Hematopoietic multipotent progenitor cell treated with erythropoietin and hydrocortisone succinate and interleukin-3 and kit ligand, for 6 days (in vitro differentiated cells): ENCODE data around the gene MAD1L1.

Experiments
- DNase-seq: peaks from one replicate; pipeline ENCODE4 v3.0.0-alpha.2; 2015

MAD1L1 gene

DNA sequence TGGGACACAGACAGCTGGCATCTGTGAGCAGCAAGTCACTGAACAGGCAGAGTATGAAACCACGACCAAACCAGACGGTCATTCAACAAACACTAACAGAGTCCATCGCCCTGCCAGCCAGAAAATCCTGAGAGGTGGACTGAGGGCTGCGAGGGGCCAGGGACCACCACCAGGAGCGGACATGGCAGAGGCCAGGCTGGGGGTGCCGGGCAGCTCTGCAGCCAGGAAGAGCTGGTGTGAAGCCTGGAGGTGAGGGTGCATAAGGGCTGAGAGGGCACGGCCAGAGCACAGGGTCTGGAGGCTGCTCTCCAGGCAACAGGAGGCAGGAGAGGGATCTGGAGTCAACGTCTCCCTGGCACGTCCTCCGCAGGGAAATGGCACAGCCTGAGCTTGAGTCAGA is 15.5 kb downstream of the MAD1L1 start:
- no peak for DNase-seq

DNA sequence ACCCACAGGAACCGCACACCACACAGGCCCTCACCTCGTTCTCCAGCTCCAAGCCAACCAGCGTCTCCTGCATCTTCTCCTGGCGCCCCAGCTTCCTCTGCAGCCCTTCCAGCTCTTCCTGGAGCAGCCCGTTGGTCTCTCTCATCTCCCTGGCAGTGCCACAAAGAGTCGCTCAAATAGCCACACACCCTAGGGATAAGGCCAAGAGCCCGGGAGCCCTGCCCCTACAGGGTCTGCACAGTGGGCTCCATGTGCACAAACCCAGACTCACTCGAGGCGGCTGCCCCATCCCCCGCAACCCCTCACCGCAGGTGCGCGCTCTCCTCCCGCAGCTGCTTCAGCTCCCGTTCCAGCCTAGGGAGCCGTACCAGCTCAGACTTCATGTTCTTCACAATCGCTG is 16.9 kb downstream of the MAD1L1 start:
- DNase-seq, result no peak

DNA sequence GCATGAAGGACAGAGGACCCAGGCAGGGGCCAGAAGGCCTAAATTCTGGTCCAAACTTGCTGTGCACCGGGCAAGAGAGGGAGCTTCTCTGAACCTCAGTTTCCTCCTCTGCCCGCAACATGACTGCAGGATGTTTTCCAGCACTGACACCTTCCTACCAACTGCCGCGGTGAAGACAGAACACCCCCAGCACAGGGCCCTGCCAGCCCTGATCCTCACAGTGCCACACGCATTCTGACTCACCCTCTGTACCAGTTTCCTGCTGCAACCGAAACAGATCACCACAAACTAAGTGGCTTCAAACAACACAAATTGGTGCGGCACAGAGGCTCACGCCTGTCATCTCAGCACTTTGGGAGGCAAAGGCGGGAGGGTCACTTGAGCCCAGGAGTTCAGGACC is 18.1 kb downstream of the MAD1L1 start:
- DNase-seq, result no peak

DNA sequence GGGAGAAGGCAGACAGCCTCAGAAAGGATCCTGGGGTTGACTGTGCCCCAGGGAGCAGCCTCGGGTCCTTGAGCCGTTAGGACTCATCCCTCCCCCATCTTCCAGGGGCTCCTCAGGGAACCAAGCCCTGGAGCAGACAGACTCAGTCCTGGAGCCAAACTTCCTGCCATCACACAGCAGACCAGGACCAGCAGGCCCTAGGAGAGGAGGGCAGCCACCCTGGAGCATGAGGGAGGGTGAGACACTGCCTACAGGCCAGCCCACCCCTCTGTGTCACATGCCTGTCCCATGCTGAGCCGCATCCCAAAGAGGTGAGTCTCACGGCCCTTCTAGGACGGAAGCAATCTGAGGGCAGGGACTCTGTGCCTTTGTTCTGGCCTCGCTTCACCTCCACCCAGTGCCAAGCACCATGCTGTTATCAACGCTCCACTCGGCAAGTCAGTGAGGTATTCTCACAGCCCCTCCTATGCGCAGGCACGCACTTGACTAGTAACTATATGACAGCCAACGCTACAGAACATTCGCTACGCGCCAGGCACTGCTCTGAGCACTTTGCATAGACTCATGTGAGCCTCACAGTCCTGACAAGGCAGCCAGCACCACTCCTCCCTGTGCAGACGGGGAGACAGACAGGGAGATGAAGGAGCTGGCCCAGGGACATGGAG is 19.1 kb downstream of the MAD1L1 start:
- no peak for DNase-seq

DNA sequence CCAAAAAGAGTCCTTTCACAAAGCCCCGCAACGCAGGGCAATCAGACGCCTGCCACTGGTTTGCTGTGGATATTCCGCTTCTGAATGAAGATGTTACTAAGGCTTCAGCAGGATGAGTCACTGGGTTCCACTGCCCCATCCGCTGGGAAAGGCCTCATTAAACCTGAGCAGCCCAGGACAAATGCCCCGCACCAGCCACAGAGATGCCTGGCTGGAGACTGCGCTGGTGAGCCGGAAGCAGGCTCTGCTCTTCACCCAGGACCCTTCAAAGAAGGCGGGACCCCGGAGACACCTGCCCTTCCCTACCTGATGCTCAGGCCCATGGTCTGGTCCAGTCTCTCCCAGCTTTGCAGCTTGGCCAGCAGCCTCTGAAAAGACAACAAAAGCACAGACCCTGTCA is 19.8 kb downstream of the MAD1L1 start:
- no peak for DNase-seq

GRCh38 chr7:2211926-2212325 is 20.8 kb downstream of the MAD1L1 start:
- DNase-seq, result no peak

DNA sequence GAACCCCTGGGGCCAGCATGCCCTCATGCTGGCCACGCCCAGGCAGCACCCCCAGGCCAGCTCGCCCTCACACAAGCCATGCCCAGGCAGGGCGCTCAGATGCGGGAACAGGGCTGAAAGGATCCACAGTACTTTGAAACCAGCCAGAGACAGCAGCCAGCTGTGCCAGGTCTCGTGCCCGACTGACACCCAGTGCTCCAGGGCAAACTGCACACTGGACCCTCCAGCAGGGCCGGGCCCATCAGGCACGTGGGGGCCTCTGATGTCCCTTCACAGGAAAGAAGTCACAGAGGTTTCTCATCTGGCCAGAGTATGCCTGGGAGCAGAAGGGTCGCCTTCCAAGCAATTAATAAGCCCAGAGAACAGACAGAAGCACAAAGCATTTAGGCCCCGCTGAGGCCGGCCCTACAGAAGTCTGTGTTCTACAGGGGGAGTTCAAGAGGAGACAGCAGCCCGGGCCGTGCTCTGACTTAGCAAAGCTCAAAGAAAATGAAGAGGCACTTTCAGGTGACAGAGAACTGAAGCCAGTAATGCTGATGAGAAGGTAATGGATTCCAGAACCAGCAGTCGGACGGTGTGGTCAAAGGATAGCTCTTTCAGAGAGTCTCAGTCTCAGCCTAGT is 21.4 kb downstream of the MAD1L1 start:
- DNase-seq, result no peak

GRCh38 chr7:2210551-2211258 is 22.0 kb downstream of the MAD1L1 start:
- no peak for DNase-seq

DNA sequence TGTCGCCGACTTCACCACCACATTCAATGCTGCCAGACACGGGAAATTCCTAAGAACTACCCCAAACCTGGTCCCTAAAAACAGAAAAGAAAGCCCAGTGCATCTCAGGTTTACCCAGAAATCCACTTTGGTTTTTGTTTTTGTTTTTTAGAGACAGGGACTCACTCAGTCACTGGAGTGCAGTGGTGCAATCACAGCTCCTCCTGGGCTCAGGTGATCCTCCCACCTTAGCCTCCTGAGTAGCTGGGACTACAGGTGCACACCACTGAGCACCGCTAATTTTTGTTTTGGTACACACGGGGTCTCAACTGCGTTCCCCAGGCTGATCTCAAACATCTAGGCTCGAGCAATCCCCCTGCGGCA is 22.8 kb downstream of the MAD1L1 start:
- no peak for DNase-seq

DNA sequence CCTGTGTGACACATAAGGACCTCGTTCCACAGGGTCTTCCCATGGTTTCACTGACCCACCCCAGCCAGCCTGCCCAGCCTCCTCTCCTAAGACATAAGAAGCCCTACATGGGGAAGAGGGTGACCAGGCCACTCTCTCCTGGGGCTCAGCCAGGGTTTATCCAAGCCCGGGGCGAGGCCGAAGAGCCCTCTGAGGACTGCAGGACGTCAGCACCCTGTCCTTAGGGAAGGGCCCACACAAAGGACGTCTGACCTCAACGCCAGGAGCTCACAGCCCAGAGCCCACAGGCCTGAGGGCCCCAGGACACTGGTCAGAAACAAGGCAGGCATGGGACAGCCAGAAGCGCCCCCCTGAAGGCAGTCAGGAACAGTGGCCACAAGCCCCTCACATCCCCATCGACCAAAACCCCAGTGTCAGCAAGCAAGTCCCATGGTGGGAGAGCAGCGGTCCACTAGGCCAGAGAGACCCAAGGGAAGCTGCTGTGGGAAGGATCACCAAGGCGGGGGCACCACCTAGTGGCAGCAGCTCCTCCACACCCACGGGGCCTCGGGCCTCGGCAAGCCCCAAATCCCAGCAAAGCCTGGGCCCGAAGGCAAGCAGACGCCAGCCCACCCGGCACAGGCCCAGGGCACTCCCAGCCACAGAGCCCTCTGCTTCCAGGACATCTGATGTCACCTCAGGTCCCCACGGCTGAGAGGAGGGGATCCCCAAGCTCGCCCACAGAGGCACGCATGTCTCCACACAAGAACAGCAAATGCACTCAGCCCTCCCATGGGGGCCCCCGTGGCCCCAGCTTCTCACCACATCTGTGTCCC is 23.4 kb downstream of the MAD1L1 start:
- DNase-seq, result peak; percentile 75

DNA sequence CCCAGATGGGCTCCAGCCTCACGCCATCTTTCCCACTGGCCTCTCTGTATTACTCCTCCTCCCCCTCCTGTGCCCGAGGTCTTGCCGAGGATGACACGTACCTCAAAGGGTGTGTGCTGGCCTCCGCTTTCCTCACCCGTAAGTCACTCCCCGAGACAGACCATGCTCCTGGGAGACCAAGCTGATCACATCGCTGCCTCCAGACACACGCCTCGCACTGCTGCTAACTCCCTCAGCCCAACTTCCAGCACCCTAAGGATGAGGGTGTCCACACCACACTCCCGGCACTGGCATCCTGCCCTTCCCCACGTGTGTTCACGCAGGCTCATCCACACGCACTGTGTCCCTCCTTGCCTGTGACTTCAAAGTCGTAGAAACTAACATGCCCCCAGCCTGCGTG is 24.0 kb downstream of the MAD1L1 start:
- no peak for DNase-seq

DNA sequence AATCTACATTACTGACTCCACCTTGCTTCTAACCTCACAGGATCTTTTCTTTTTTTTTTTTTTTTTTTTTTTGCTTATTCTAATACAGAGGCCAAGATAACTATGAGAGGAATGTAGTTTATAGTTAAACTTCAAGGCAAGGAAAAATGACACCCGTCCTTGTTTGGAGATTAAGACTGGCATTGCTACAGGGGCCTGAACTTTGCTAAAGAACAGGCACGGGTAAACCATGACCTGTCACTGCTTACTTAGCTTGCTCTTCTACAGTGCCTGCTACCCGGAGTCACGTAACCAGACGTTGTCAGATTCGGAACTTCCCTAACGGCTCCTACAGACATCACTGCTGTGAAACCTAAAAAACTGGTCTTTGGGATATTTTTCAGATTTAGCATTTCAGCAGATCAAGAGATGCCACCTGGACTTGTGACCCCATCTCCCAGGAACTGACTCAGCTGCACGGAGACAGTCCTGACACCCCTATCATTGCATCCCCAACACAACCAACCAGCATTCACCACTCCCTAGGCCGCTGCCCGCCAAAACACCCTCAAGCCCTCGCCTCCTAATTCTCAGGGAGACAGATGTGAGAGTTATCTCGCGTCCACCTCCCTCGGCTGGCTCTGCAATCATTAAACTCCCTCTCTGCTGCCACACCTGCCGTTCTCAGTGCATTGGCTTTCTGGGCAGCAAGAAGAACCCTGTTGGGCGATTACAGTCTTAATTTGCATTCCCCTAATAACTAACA is 27.5 kb downstream of the MAD1L1 start:
- peak; percentile 5 for DNase-seq

- DNase-seq, result no peak
Measured at GRCh38 chr7:2204446-2204845, 28.3 kb downstream of the MAD1L1 start.

- no peak for DNase-seq
Measured at GRCh38 chr7:2203766-2204300, 28.9 kb downstream of the MAD1L1 start.

DNA sequence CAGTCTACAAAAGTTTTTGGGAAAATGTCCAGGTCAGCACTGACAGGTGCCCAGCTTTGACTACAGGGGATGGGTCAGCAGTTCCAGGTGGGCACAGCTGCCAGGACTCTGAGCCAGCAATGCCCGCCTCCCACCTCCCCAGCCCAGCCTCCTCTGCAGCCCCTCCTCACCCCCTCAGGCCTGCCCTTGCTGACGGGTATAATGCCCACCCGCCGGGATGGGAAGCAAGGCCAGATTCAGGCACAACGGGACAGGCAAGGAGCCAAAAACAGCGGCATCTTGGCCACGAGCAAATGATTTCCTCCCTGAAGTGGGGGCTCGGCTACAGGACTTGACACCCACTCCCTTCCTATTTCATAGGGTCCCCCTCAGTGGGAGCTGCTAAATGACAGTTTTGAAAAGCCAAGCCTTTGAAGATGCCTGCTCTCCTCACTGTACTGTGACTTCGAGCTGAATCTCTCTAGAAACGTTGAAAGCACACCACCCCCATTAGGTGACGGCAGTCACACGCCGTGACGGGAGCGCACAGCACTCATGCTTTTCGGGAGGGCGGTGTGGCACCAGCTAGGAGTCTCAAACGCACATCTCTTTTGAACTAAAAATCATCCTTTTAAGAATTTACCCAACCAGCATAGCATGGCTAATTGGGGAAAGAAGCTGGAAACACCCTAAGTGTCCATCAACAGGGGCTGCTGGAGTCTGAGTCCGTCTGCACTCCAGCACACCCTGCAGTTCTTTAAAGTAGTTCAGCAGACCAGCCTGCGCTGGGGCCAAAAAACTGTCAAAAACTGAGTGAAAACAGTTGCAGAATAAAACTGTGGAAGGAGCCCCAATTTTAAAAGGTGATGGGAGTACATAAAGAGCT is 29.6 kb downstream of the MAD1L1 start:
- no peak for DNase-seq

GRCh38 chr7:2202361-2202761 is 30.4 kb downstream of the MAD1L1 start:
- no peak for DNase-seq

DNA sequence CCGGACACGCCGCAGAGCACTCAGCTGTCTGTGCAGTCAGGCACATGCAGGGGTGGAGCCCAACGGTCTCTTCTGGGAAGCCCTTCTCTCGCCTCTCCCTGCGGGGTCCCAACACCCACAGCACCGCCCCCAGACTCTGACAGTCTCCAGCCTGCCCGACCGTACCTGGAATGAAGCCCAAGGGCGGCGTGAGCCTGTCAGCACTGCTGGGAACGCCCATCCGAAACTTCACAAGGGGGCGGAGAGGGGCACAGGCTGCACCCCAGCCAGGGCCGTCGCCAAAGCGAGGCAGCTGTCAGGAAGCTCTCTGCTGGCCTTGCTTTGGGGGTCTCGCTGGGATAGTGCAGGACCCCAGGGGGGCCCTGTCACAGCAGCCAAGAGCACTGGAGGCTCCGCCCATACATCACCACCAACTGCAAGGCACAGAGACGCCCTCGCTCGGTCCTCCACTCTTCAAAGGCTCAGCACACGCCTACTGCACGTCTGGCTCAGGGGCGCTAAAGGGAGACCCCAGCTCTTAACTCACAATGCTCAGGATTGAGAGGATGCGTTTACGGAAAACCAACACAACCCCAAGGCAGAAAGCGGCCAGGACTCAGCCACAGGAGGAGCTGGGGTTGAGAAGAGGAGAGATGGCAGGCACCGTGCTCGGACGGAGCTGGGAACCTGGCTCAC is 30.9 kb downstream of the MAD1L1 start:
- no peak for DNase-seq

- DNase-seq, result no peak
Measured at GRCh38 chr7:2201128-2201527, 31.6 kb downstream of the MAD1L1 start.

DNA sequence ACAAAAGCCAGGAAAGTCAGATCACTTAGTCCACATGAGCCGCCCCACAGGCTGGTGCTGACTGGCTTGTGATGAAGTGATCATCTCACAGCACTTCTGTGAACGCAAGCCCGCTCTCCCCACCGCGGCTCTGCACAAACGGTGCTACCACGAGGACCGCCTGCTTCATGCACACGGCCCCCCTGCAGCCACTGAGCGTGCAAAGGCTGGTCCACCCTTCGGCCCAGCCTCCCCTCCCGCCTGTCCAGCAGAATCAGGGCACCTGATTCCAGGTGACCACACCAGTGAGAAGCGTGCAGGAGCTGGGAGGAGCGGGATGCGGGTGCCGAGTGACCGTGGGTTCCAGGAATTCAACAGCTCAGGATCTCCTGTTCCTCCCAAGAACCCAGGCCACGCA is 32.2 kb downstream of the MAD1L1 start:
- DNase-seq, result no peak

GRCh38 chr7:2199956-2200583 is 32.7 kb downstream of the MAD1L1 start:
- DNase-seq, result no peak

- DNase-seq, result no peak
Measured at GRCh38 chr7:2199528-2199927, 33.2 kb downstream of the MAD1L1 start.
